ENCODE data around the gene INPP4A.

INPP4A gene

GRCh38 chr2:98519156-98519555 lies 74.5 kb downstream of the INPP4A start:
- TF ChIP-seq ZFX (IDR thresholded peaks at IDR 0.05; ENCODE audit: borderline replicate concordance) (no peak), CTCF (IDR thresholded peaks at IDR 0.05) (no peak)
- H3K27ac ChIP-seq, result no peak overlapping the region

GRCh38 chr2:98519851-98520250 lies 75.2 kb downstream of the INPP4A start:
- TF ChIP-seq ZFX (IDR thresholded peaks at IDR 0.05; ENCODE audit: borderline replicate concordance) (no peak), CTCF (IDR thresholded peaks at IDR 0.05) (no peak)
- no peak overlapping the region for H3K27ac ChIP-seq

- TF ChIP-seq ZFX (IDR thresholded peaks at IDR 0.05; ENCODE audit: borderline replicate concordance) (no peak), CTCF (IDR thresholded peaks at IDR 0.05) (no peak)
- H3K27ac ChIP-seq, result no peak overlapping the region
Measured at GRCh38 chr2:98520806-98521205, 76.1 kb downstream of the INPP4A start.

- no peak overlapping the region for H3K27ac ChIP-seq
Measured at GRCh38 chr2:98521266-98521665, 76.6 kb downstream of the INPP4A start.

GRCh38 chr2:98522854-98523253 lies 78.2 kb downstream of the INPP4A start:
- no peak for TF ChIP-seq ZFX (IDR thresholded peaks at IDR 0.05; ENCODE audit: borderline replicate concordance)
- TF ChIP-seq CTCF (IDR thresholded peaks at IDR 0.05), result no peak
- no peak overlapping the region for H3K27ac ChIP-seq

More at GRCh38 chr2:98521266-98521665, 76.6 kb downstream of the INPP4A start:
- TF ChIP-seq CTCF (IDR thresholded peaks at IDR 0.05) (no peak), ZFX (IDR thresholded peaks at IDR 0.05; ENCODE audit: borderline replicate concordance) (no peak)

- no peak overlapping the region for H3K27ac ChIP-seq
- no peak for TF ChIP-seq CTCF (IDR thresholded peaks at IDR 0.05)
- no peak for TF ChIP-seq ZFX (IDR thresholded peaks at IDR 0.05; ENCODE audit: borderline replicate concordance)
Measured at GRCh38 chr2:98524168-98524567, 79.5 kb downstream of the INPP4A start.

- no peak for TF ChIP-seq CTCF (IDR thresholded peaks at IDR 0.05)
- TF ChIP-seq ZFX (IDR thresholded peaks at IDR 0.05; ENCODE audit: borderline replicate concordance), result no peak
- no peak overlapping the region for H3K27ac ChIP-seq
Measured at GRCh38 chr2:98528349-98528748, 83.7 kb downstream of the INPP4A start.

All from 22Rv1 (cell line).